ENCODE results near the gene ZNF738. TPM values are rescaled to one million over a fixed set of nuclear protein-coding genes. Genes with fewer than 3 reads are reported as not detected.

ZNF738 gene
- total and polyA plus RNA-seq, 2 experiments from 2014 or later, result 137 to 138 TPM

DNA sequence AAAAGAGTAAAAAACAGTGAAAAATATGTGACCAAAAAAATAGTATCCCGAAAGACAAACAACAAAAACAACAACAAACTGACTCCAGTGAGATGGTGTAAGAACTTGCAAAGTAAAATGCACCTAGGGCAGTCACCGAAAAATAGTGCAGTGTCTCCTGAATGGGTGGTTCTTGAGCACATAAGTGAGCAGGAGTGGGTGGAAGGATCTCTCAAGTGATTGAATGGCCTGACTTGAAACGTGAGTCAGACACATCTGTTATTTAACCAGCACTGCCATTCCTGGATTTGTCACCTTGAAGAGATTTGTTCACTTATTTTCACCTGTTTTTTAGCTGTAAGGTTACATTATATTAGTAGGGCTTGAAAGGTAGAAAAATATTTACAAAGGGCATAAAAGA is 3.5 kb downstream of the ZNF738 start:
- H3K4me1 Mint-ChIP-seq, result peaks cover 4% of the 10 kb centered on the region; the same call in 1 of the 3 replicates
- H3K9me3 Mint-ChIP-seq, result no peaks in the 10 kb centered on the region; the same call in 2 of the 3 replicates
- DNase-seq (ENCODE audit: low spot score) (no peak), ATAC-seq (no peak)
- Histone ChIP-seq H3F3A (replicated peaks; ENCODE audit: low read depth) (no peaks in the 10 kb centered on the region; the same call in none of the 2 replicates), H3K79me2 (replicated peaks; ENCODE audit: insufficient read depth) (peaks cover 83% of the 10 kb centered on the region), H3K9me2 (ENCODE audit: insufficient read depth) (no peaks in the 10 kb centered on the region), H3K36me3 (ENCODE audit: insufficient read depth) (peaks cover 56% of the 10 kb centered on the region), H3K4me2 (no peak overlapping the region), H3K27me3 (ENCODE audit: insufficient read depth) (no peaks in the 10 kb centered on the region), H2AFZ (no peak overlapping the region), H3K4me3 (no peak overlapping the region), H4K20me1 (replicated peaks; ENCODE audit: insufficient read depth) (peaks cover 50% of the 10 kb centered on the region), H3K4me1 (ENCODE audit: insufficient read depth) (peaks cover 17% of the 10 kb centered on the region; the same call in 1 of the 2 replicates), H3K27ac (ENCODE audit: low read depth) (no peak overlapping the region)
- peaks cover 83% of the 10 kb centered on the region for H3K36me3 Mint-ChIP-seq (ENCODE audit: low read depth)
- H3K4me3 Mint-ChIP-seq, result peak overlapping the region; percentile 20; the same call in 1 of the 3 replicates
- TF ChIP-seq EZH2phosphoT487 (IDR thresholded peaks at IDR 0.05; ENCODE audit: unreplicated experiment), result no peak
- TF ChIP-seq ZNF331 (CRISPR knock-in tag; IDR thresholded peaks at IDR 0.05; ENCODE audit: low read depth), result no peak
- no peak for TF ChIP-seq NANOG (IDR thresholded peaks at IDR 0.05; ENCODE audit: borderline replicate concordance)
- TF ChIP-seq JUNB (IDR thresholded peaks at IDR 0.05; ENCODE audit: unreplicated experiment), result no peak
- H3K27me3 Mint-ChIP-seq (ENCODE audit: insufficient read depth, low read depth, poor library complexity), result peaks cover 2% of the 10 kb centered on the region
- no peak overlapping the region for H3K27ac Mint-ChIP-seq

DNA sequence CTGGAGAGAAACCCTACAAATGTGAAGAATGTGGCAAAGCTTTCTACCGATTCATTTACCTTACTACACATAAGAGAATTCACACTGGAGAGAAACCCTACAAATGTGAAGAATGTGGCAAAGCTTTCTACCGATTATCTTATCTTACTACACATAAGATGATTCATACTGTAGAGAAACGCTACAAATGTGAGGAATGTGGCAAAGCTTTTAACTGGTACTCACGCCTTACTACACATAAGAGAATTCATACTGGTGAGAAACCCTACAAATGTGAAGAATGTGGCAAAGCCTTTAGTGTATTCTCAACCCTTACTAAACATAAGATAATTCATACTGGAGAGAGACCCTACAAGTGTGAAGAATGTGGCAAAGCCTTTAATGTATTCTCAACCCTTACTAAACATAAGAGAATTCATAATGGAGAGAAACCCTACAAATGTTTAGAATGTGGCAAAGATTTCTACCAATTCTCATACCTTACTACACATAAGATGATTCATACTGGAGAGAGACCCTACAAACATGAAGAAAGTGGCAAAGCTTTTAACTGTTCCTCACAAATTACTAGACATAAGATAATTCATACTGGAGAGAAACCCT is 25.3 kb downstream of the ZNF738 start:
- peaks cover 89% of the 10 kb centered on the region for H3K36me3 Mint-ChIP-seq (ENCODE audit: low read depth)
- TF ChIP-seq, protein P1, sequence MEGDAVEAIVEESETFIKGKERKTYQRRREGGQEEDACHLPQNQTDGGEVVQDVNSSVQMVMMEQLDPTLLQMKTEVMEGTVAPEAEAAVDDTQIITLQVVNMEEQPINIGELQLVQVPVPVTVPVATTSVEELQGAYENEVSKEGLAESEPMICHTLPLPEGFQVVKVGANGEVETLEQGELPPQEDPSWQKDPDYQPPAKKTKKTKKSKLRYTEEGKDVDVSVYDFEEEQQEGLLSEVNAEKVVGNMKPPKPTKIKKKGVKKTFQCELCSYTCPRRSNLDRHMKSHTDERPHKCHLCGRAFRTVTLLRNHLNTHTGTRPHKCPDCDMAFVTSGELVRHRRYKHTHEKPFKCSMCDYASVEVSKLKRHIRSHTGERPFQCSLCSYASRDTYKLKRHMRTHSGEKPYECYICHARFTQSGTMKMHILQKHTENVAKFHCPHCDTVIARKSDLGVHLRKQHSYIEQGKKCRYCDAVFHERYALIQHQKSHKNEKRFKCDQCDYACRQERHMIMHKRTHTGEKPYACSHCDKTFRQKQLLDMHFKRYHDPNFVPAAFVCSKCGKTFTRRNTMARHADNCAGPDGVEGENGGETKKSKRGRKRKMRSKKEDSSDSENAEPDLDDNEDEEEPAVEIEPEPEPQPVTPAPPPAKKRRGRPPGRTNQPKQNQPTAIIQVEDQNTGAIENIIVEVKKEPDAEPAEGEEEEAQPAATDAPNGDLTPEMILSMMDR (conservative IDR thresholded peaks at IDR 0.05; ENCODE audit: low read depth in 2 of 2), result no peak
- no peak for TF ChIP-seq POLR2AphosphoS5 (IDR thresholded peaks at IDR 0.05; ENCODE audit: low read depth)
- no peak for TF ChIP-seq ZNF114 (CRISPR knock-in tag; IDR thresholded peaks at IDR 0.05)
- TF ChIP-seq, protein P2, sequence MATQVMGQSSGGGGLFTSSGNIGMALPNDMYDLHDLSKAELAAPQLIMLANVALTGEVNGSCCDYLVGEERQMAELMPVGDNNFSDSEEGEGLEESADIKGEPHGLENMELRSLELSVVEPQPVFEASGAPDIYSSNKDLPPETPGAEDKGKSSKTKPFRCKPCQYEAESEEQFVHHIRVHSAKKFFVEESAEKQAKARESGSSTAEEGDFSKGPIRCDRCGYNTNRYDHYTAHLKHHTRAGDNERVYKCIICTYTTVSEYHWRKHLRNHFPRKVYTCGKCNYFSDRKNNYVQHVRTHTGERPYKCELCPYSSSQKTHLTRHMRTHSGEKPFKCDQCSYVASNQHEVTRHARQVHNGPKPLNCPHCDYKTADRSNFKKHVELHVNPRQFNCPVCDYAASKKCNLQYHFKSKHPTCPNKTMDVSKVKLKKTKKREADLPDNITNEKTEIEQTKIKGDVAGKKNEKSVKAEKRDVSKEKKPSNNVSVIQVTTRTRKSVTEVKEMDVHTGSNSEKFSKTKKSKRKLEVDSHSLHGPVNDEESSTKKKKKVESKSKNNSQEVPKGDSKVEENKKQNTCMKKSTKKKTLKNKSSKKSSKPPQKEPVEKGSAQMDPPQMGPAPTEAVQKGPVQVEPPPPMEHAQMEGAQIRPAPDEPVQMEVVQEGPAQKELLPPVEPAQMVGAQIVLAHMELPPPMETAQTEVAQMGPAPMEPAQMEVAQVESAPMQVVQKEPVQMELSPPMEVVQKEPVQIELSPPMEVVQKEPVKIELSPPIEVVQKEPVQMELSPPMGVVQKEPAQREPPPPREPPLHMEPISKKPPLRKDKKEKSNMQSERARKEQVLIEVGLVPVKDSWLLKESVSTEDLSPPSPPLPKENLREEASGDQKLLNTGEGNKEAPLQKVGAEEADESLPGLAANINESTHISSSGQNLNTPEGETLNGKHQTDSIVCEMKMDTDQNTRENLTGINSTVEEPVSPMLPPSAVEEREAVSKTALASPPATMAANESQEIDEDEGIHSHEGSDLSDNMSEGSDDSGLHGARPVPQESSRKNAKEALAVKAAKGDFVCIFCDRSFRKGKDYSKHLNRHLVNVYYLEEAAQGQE (IDR thresholded peaks at IDR 0.05; ENCODE audit: unreplicated experiment), result no peak
- no peak for TF ChIP-seq ZNF331 (CRISPR knock-in tag; IDR thresholded peaks at IDR 0.05; ENCODE audit: low read depth)
- no peak for TF ChIP-seq NANOG (IDR thresholded peaks at IDR 0.05; ENCODE audit: borderline replicate concordance)
- TF ChIP-seq JUNB (IDR thresholded peaks at IDR 0.05; ENCODE audit: unreplicated experiment), result no peak
- TF ChIP-seq, protein P3, sequence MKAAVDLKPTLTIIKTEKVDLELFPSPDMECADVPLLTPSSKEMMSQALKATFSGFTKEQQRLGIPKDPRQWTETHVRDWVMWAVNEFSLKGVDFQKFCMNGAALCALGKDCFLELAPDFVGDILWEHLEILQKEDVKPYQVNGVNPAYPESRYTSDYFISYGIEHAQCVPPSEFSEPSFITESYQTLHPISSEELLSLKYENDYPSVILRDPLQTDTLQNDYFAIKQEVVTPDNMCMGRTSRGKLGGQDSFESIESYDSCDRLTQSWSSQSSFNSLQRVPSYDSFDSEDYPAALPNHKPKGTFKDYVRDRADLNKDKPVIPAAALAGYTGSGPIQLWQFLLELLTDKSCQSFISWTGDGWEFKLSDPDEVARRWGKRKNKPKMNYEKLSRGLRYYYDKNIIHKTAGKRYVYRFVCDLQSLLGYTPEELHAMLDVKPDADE (IDR thresholded peaks at IDR 0.05), result no peak
- no peak for TF ChIP-seq EZH2phosphoT487 (IDR thresholded peaks at IDR 0.05; ENCODE audit: unreplicated experiment)
- TF ChIP-seq EZH2 (IDR thresholded peaks at IDR 0.05; ENCODE audit: low read depth, unreplicated experiment), result no peak
- no peak for TF ChIP-seq STAT1 (IDR thresholded peaks at IDR 0.05; ENCODE audit: unreplicated experiment)
- no peak for TF ChIP-seq CREB1 (CRISPR knock-in tag; IDR thresholded peaks at IDR 0.05; ENCODE audit: low read depth)

More for the DNA sequence above, 25.3 kb downstream of the ZNF738 start:
- H3K27ac ChIP-seq (ENCODE audit: low read depth), result no peak overlapping the region
- H4K20me1 ChIP-seq (replicated peaks; ENCODE audit: insufficient read depth), result no peaks in the 10 kb centered on the region
- no peak overlapping the region for H2AFZ ChIP-seq
- H3K4me2 ChIP-seq, result no peak overlapping the region
- H3K4me1 ChIP-seq (ENCODE audit: insufficient read depth), result no peaks in the 10 kb centered on the region
- peaks cover 2% of the 10 kb centered on the region; the same call in 1 of the 2 replicates for H3K27me3 ChIP-seq (ENCODE audit: insufficient read depth)
- no peaks in the 10 kb centered on the region for H3K79me2 ChIP-seq (replicated peaks; ENCODE audit: insufficient read depth)
- H3F3A ChIP-seq (replicated peaks; ENCODE audit: low read depth), result 0 out of 2 replicates have a peak, but pooled peaks cover 5% of the 10 kb centered on the region
- no peaks in the 10 kb centered on the region for H3K9me2 ChIP-seq (ENCODE audit: insufficient read depth)
- ATAC-seq, result no peak
- Mint-ChIP-seq H3K4me3 (no peak overlapping the region), H3K9me3 (peaks cover 96% of the 10 kb centered on the region), H3K4me1 (no peaks in the 10 kb centered on the region), H3K27me3 (ENCODE audit: insufficient read depth, low read depth, poor library complexity) (peaks cover 6% of the 10 kb centered on the region), H3K27ac (no peak overlapping the region)
- no peak for DNase-seq (ENCODE audit: low spot score)
- no peak overlapping the region for H3K4me3 ChIP-seq
- H3K36me3 ChIP-seq (ENCODE audit: insufficient read depth), result peaks cover 66% of the 10 kb centered on the region

Data from GM23338 (cell line).